Stimulated activated CD4-positive, alpha-beta T cell treated with anti-CD3 and anti-CD28 coated beads, TNF-alpha, amount 100 ng/mL, for 24 hours (primary cell): ENCODE measurements around the gene VAV3.

Source experiments
- DNase-seq, 3 experiments: peaks; one replicate each; pipeline ENCODE4 v3.0.0-alpha.2; 2020; ENCODE audit warnings: low read depth in 3 of 3

Gene VAV3

GRCh38 chr1:107972391-107973180 lies 7.6 kb upstream of the VAV3 start:
- DNase-seq, result no peak

- no peak for DNase-seq
Observed at GRCh38 chr1:107966550-107966949, 1.6 kb upstream of the VAV3 start.

GRCh38 chr1:107964336-107965109 lies 457 bp downstream of the VAV3 start:
- peak in 1 of 3 experiments; percentile 14 for DNase-seq

GRCh38 chr1:107963601-107964335 lies 1.2 kb downstream of the VAV3 start:
- peak; percentile 32 to 45 (median 34) for DNase-seq

GRCh38 chr1:107963008-107963407 lies 2.0 kb downstream of the VAV3 start:
- DNase-seq, result no peak

- no peak for DNase-seq
Observed at GRCh38 chr1:107954719-107955415, 10.1 kb downstream of the VAV3 start.

- no peak for DNase-seq
Observed at GRCh38 chr1:107954126-107954525, 10.9 kb downstream of the VAV3 start.

- DNase-seq, result no peak
Observed at GRCh38 chr1:107953556-107953955, 11.4 kb downstream of the VAV3 start.

- no peak for DNase-seq
Observed at GRCh38 chr1:107952989-107953388, 12.0 kb downstream of the VAV3 start.

- DNase-seq, result no peak
Observed at GRCh38 chr1:107950464-107950863, 14.5 kb downstream of the VAV3 start.

GRCh38 chr1:107949467-107950253 lies 15.3 kb downstream of the VAV3 start:
- DNase-seq, result no peak

GRCh38 chr1:107946794-107947193 lies 18.2 kb downstream of the VAV3 start:
- no peak for DNase-seq

- DNase-seq, result no peak
Observed at GRCh38 chr1:107943694-107944093, 21.3 kb downstream of the VAV3 start.

- DNase-seq, result no peak
Observed at GRCh38 chr1:107942814-107943213, 22.2 kb downstream of the VAV3 start.

GRCh38 chr1:107941531-107941930 lies 23.4 kb downstream of the VAV3 start:
- DNase-seq, result no peak

GRCh38 chr1:107941123-107941522 lies 23.9 kb downstream of the VAV3 start:
- DNase-seq, result no peak

GRCh38 chr1:107940701-107941100 lies 24.3 kb downstream of the VAV3 start:
- DNase-seq, result no peak

GRCh38 chr1:107940017-107940577 lies 24.9 kb downstream of the VAV3 start:
- no peak for DNase-seq

- no peak for DNase-seq
Observed at GRCh38 chr1:107939256-107939655, 25.7 kb downstream of the VAV3 start.
